MM.1S (cell line): ENCODE data around the gene ARHGAP26.

Experiments used
- DNase-seq: peaks from one replicate; pipeline ENCODE4 v3.0.0-alpha.2; 2015
- H2AFZ ChIP-seq: fragments of 300-600 bp; sonication (generic); 2 replicates; pipeline ENCODE4 v1.6.0; 2016; ENCODE audit warnings: antibody characterized with exemption, low read length
- H3F3A ChIP-seq: fragments of 300-600 bp; sonication (generic); 2 replicates; pipeline ENCODE4 v1.6.1; 2016; ENCODE audit warnings: mild to moderate bottlenecking, antibody characterized with exemption, low read length, moderate library complexity, mixed read lengths; ENCODE audit not compliant: insufficient read depth
- H3K27ac ChIP-seq: fragments of 300-600 bp; sonication (generic); 2 replicates; pipeline ENCODE4 v1.5.1; 2016; ENCODE audit warnings: mild to moderate bottlenecking, low read length
- H3K27me3 ChIP-seq: fragments of 300-600 bp; sonication (generic); replicated peaks from 2 replicates; pipeline ENCODE4 v1.6.0; 2016; ENCODE audit warnings: low read length; ENCODE audit not compliant: insufficient read depth
- H3K36me3 ChIP-seq: fragments of 300-600 bp; sonication (generic); replicated peaks from 2 replicates; pipeline ENCODE4 v1.6.1; 2016; ENCODE audit warnings: mild to moderate bottlenecking, low read length, mixed read lengths; ENCODE audit not compliant: insufficient read depth
- H3K4me1 ChIP-seq: fragments of 300-600 bp; sonication (generic); 2 replicates; pipeline ENCODE4 v1.6.1; 2016; ENCODE audit warnings: low read length, mixed read lengths
- H3K4me2 ChIP-seq: fragments of 300-600 bp; sonication (generic); 2 replicates; pipeline ENCODE4 v1.6.0; 2016; ENCODE audit warnings: low read depth, low read length
- H3K4me3 ChIP-seq: fragments of 300-600 bp; sonication (generic); 2 replicates; pipeline ENCODE4 v1.5.1; 2016; ENCODE audit warnings: low read length, mixed read lengths
- H3K79me2 ChIP-seq: fragments of 300-600 bp; sonication (generic); 2 replicates; pipeline ENCODE4 v1.6.1; 2016; ENCODE audit warnings: mixed run types, low read length, mixed read lengths
- H3K9ac ChIP-seq: fragments of 300-600 bp; sonication (generic); 2 replicates; pipeline ENCODE4 v1.6.1; 2016; ENCODE audit warnings: low read length, mixed read lengths
- H3K9me2 ChIP-seq: fragments of 300-600 bp; sonication (generic); replicated peaks from 2 replicates; pipeline ENCODE4 v1.6.1; 2016; ENCODE audit warnings: mild to moderate bottlenecking, low read length, mixed read lengths; ENCODE audit not compliant: insufficient read depth
- H3K9me3 ChIP-seq: fragments of 300-600 bp; sonication (generic); replicated peaks from 2 replicates; pipeline ENCODE4 v1.6.1; 2016; ENCODE audit warnings: mild to moderate bottlenecking, low read length, mixed read lengths; ENCODE audit not compliant: insufficient read depth
- H4K20me1 ChIP-seq: fragments of 300-600 bp; sonication (generic); 2 replicates; pipeline ENCODE4 v1.6.1; 2016; ENCODE audit warnings: mild to moderate bottlenecking, low read length, moderate library complexity, mixed read lengths; ENCODE audit not compliant: insufficient read depth
- EZH2 ChIP-seq: fragments of 300-600 bp; sonication (generic); optimal IDR thresholded peaks from 2 replicates; pipeline ENCODE3; 2017; ENCODE audit warnings: low read depth, mild to moderate bottlenecking, antibody characterized with exemption, low read length, mixed read lengths
- EZH2phosphoT487 ChIP-seq: fragments of 300-600 bp; sonication (generic); IDR thresholded peaks from 2 replicates; pipeline ENCODE4 v1.6.1; 2018; ENCODE audit warnings: antibody characterized with exemption, low read length
- TF ChIP-seq, protein P1 (sequence below): fragments of 300-600 bp; sonication (generic); IDR thresholded peaks from 2 replicates; pipeline ENCODE4 v1.5.1; 2016; ENCODE audit warnings: antibody characterized with exemption, low read length, mixed read lengths

Gene ARHGAP26

GRCh38 chr5:142934051-142934762 lies 164.0 kb downstream of the ARHGAP26 start:
- H3K27me3 ChIP-seq, result no peaks in the 10 kb centered on the region
- no peaks in the 10 kb centered on the region for H3K79me2 ChIP-seq
- H3K4me2 ChIP-seq, result no peak overlapping the region
- H3K27ac ChIP-seq, result no peak overlapping the region
- H3K4me1 ChIP-seq, result peaks cover 12% of the 10 kb centered on the region; the same call in 1 of the 2 replicates
- H3K4me3 ChIP-seq, result no peak overlapping the region
- DNase-seq, result no peak
- no peaks in the 10 kb centered on the region for H3F3A ChIP-seq
- no peaks in the 10 kb centered on the region for H4K20me1 ChIP-seq
- H3K9ac ChIP-seq, result no peak overlapping the region
- no peaks in the 10 kb centered on the region for H3K9me3 ChIP-seq
- no peaks in the 10 kb centered on the region for H3K36me3 ChIP-seq
- H3K9me2 ChIP-seq, result no peaks in the 10 kb centered on the region
- no peak for TF ChIP-seq EZH2
- no peak for TF ChIP-seq EZH2phosphoT487
- TF ChIP-seq, protein P1, sequence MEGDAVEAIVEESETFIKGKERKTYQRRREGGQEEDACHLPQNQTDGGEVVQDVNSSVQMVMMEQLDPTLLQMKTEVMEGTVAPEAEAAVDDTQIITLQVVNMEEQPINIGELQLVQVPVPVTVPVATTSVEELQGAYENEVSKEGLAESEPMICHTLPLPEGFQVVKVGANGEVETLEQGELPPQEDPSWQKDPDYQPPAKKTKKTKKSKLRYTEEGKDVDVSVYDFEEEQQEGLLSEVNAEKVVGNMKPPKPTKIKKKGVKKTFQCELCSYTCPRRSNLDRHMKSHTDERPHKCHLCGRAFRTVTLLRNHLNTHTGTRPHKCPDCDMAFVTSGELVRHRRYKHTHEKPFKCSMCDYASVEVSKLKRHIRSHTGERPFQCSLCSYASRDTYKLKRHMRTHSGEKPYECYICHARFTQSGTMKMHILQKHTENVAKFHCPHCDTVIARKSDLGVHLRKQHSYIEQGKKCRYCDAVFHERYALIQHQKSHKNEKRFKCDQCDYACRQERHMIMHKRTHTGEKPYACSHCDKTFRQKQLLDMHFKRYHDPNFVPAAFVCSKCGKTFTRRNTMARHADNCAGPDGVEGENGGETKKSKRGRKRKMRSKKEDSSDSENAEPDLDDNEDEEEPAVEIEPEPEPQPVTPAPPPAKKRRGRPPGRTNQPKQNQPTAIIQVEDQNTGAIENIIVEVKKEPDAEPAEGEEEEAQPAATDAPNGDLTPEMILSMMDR, result no peak
- no peak overlapping the region for H2AFZ ChIP-seq

GRCh38 chr5:142935014-142935413 lies 164.8 kb downstream of the ARHGAP26 start:
- H3F3A ChIP-seq, result no peaks in the 10 kb centered on the region
- TF ChIP-seq EZH2 (no peak), EZH2phosphoT487 (no peak)
- TF ChIP-seq, protein P1, result no peak
- H4K20me1 ChIP-seq, result no peaks in the 10 kb centered on the region
- peaks cover 12% of the 10 kb centered on the region; the same call in 1 of the 2 replicates for H3K4me1 ChIP-seq
- DNase-seq, result no peak
- no peak overlapping the region for H3K4me3 ChIP-seq
- H3K36me3 ChIP-seq, result no peaks in the 10 kb centered on the region
- no peaks in the 10 kb centered on the region for H3K79me2 ChIP-seq
- H3K9me3 ChIP-seq, result no peaks in the 10 kb centered on the region
- H3K9me2 ChIP-seq, result no peaks in the 10 kb centered on the region
- no peak overlapping the region for H3K27ac ChIP-seq
- no peak overlapping the region for H3K4me2 ChIP-seq
- H2AFZ ChIP-seq, result no peak overlapping the region
- H3K27me3 ChIP-seq, result no peaks in the 10 kb centered on the region
- no peak overlapping the region for H3K9ac ChIP-seq

- no peaks in the 10 kb centered on the region for H3F3A ChIP-seq
- H3K27ac ChIP-seq, result no peak overlapping the region
- H3K9me3 ChIP-seq, result no peaks in the 10 kb centered on the region
- TF ChIP-seq EZH2 (no peak), EZH2phosphoT487 (no peak)
- TF ChIP-seq, protein P1, result no peak
- H3K4me1 ChIP-seq, result peaks cover 12% of the 10 kb centered on the region; the same call in 1 of the 2 replicates
- H3K4me3 ChIP-seq, result no peak overlapping the region
- H3K9ac ChIP-seq, result no peak overlapping the region
- H4K20me1 ChIP-seq, result no peaks in the 10 kb centered on the region
- H2AFZ ChIP-seq, result no peak overlapping the region
- H3K9me2 ChIP-seq, result no peaks in the 10 kb centered on the region
- H3K36me3 ChIP-seq, result no peaks in the 10 kb centered on the region
- no peaks in the 10 kb centered on the region for H3K27me3 ChIP-seq
- DNase-seq, result no peak
- H3K4me2 ChIP-seq, result no peak overlapping the region
- H3K79me2 ChIP-seq, result no peaks in the 10 kb centered on the region
These were observed 167.2 kb downstream of the ARHGAP26 start for GRCh38 chr5:142937374-142937773.
